ENCODE results near the gene PIAS3.
A peak's percentile ranks its signal among the peaks of the same experiment; 100 is the strongest.

The PIAS3 gene

GRCh38 chr1:145893306-145894055 lies 34.6 kb upstream of the PIAS3 start:
- Histone ChIP-seq H3K4me3 (ENCODE audit: insufficient read length, low read depth) (no peak overlapping the region), H3K9ac (ENCODE audit: insufficient read length, low read depth) (no peak overlapping the region), H3K9me3 (ENCODE audit: insufficient read depth, low read length) (no peaks in the 10 kb centered on the region), H3K36me3 (ENCODE audit: insufficient read depth, insufficient read length, low read length) (no peaks in the 10 kb centered on the region), H3K27me3 (ENCODE audit: insufficient read depth, insufficient read length) (no peaks in the 10 kb centered on the region), H3K4me1 (ENCODE audit: insufficient read depth, insufficient read length) (no peaks in the 10 kb centered on the region)
- no peak for DNase-seq (ENCODE audit: low read depth, low spot score)
- TF ChIP-seq ZNF274 (IDR thresholded peaks at IDR 0.05; ENCODE audit: low read depth, low read length): no peak
- TF ChIP-seq YY1 (IDR thresholded peaks at IDR 0.05; ENCODE audit: insufficient read depth, insufficient read length): no peak
- TF ChIP-seq SUZ12 (IDR thresholded peaks at IDR 0.05; ENCODE audit: extremely low read depth, insufficient read depth, insufficient read length): no peak

- H3K4me3 ChIP-seq (ENCODE audit: insufficient read length, low read depth): no peak overlapping the region
- no peaks in the 10 kb centered on the region for H3K4me1 ChIP-seq (ENCODE audit: insufficient read depth, insufficient read length)
- H3K27me3 ChIP-seq (ENCODE audit: insufficient read depth, insufficient read length): no peaks in the 10 kb centered on the region
- DNase-seq (ENCODE audit: low read depth, low spot score): no peak
- H3K9ac ChIP-seq (ENCODE audit: insufficient read length, low read depth): peak overlapping the region; percentile 45
- TF ChIP-seq YY1 (IDR thresholded peaks at IDR 0.05; ENCODE audit: insufficient read depth, insufficient read length) (no peak), SUZ12 (IDR thresholded peaks at IDR 0.05; ENCODE audit: extremely low read depth, insufficient read depth, insufficient read length) (no peak), ZNF274 (IDR thresholded peaks at IDR 0.05; ENCODE audit: low read depth, low read length) (no peak)
- no peaks in the 10 kb centered on the region for H3K9me3 ChIP-seq (ENCODE audit: insufficient read depth, low read length)
- H3K36me3 ChIP-seq (ENCODE audit: insufficient read depth, insufficient read length, low read length): no peaks in the 10 kb centered on the region
These were observed 33.7 kb upstream of the PIAS3 start for GRCh38 chr1:145892486-145893087.

GRCh38 chr1:145891587-145892485 lies 33.0 kb upstream of the PIAS3 start:
- Histone ChIP-seq H3K9me3 (ENCODE audit: insufficient read depth, low read length) (no peaks in the 10 kb centered on the region), H3K27me3 (ENCODE audit: insufficient read depth, insufficient read length) (no peaks in the 10 kb centered on the region), H3K4me3 (ENCODE audit: insufficient read length, low read depth) (no peak overlapping the region), H3K36me3 (ENCODE audit: insufficient read depth, insufficient read length, low read length) (no peaks in the 10 kb centered on the region), H3K4me1 (ENCODE audit: insufficient read depth, insufficient read length) (peaks cover 1% of the 10 kb centered on the region), H3K9ac (ENCODE audit: insufficient read length, low read depth) (peak overlapping the region; percentile 45)
- peak; percentile 99 for DNase-seq (ENCODE audit: low read depth, low spot score)
- TF ChIP-seq ZNF274 (IDR thresholded peaks at IDR 0.05; ENCODE audit: low read depth, low read length) (no peak), SUZ12 (IDR thresholded peaks at IDR 0.05; ENCODE audit: extremely low read depth, insufficient read depth, insufficient read length) (no peak)

DNA sequence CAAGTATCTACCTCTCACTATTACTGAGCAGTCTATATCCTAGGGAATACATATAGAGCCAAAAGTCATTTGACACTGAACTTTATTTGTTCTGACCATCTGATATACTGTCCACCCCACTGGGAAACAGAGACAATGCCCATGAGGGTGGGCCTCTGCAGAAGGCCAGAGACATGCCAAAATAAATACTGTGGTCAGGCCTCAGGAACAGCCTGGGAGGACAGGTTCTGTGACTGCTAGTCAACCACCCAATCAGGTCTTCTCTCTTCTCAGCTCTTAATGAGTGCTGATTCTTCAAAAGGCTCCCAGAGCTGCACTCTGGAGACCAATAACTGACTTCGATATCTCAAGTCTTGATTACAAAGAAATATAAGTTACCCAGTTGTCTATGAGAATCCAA lies 32.3 kb upstream of the PIAS3 start:
- H3K4me3 ChIP-seq (ENCODE audit: insufficient read length, low read depth): no peak overlapping the region
- H3K9ac ChIP-seq (ENCODE audit: insufficient read length, low read depth): no peak overlapping the region
- H3K9me3 ChIP-seq (ENCODE audit: insufficient read depth, low read length): no peaks in the 10 kb centered on the region
- H3K4me1 ChIP-seq (ENCODE audit: insufficient read depth, insufficient read length): peaks cover 1% of the 10 kb centered on the region
- TF ChIP-seq YY1 (IDR thresholded peaks at IDR 0.05; ENCODE audit: insufficient read depth, insufficient read length) (no peak), SUZ12 (IDR thresholded peaks at IDR 0.05; ENCODE audit: extremely low read depth, insufficient read depth, insufficient read length) (no peak), ZNF274 (IDR thresholded peaks at IDR 0.05; ENCODE audit: low read depth, low read length) (no peak)
- DNase-seq (ENCODE audit: low read depth, low spot score): no peak
- no peaks in the 10 kb centered on the region for H3K36me3 ChIP-seq (ENCODE audit: insufficient read depth, insufficient read length, low read length)
- no peaks in the 10 kb centered on the region for H3K27me3 ChIP-seq (ENCODE audit: insufficient read depth, insufficient read length)

DNA sequence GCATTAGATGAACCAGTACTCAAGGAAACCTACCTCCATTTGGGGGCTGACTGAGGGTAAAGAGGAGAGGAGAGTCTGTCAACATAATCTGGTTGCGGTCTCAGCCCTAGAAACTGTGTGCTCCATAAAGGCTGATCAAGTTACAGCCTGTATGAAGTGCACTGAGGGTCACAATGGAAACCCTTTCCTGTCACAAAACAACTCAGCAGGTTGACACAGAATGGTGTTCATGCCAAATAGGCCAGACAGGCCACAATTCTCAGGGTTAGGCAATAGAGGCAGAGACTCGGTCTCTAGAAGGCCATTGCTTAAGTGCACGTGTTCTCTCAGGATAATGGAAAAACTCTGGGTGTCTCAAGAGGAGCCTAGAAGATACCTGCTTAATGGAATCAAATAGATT lies 30.8 kb upstream of the PIAS3 start:
- TF ChIP-seq YY1 (IDR thresholded peaks at IDR 0.05; ENCODE audit: insufficient read depth, insufficient read length): no peak
- no peak for TF ChIP-seq ZNF274 (IDR thresholded peaks at IDR 0.05; ENCODE audit: low read depth, low read length)
- TF ChIP-seq SUZ12 (IDR thresholded peaks at IDR 0.05; ENCODE audit: extremely low read depth, insufficient read depth, insufficient read length): no peak
- Histone ChIP-seq H3K4me3 (ENCODE audit: insufficient read length, low read depth) (no peak overlapping the region), H3K4me1 (ENCODE audit: insufficient read depth, insufficient read length) (peaks cover 6% of the 10 kb centered on the region), H3K9ac (ENCODE audit: insufficient read length, low read depth) (no peak overlapping the region), H3K36me3 (ENCODE audit: insufficient read depth, insufficient read length, low read length) (no peaks in the 10 kb centered on the region), H3K9me3 (ENCODE audit: insufficient read depth, low read length) (no peaks in the 10 kb centered on the region), H3K27me3 (ENCODE audit: insufficient read depth, insufficient read length) (peaks cover 9% of the 10 kb centered on the region)
- DNase-seq (ENCODE audit: low read depth, low spot score): no peak

DNA sequence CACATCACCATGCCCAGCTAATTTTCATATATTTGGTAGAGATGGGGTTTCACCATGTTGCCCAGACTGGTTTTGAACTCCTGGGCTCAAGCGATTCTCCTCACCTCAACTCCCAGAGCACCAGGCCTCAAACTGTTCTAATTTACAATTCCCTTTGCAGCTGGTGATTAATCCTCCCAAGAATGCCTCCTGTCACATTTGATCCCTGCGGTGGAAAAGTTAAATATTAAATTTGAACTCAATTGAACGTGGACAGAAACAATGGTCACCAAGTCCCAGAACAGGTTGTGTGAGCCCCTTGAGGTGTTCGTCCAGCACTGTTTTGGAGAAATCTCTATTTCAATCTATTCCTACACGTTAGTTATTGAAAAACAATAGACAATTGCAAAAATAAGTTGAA lies 28.8 kb upstream of the PIAS3 start:
- no peak overlapping the region for H3K9ac ChIP-seq (ENCODE audit: insufficient read length, low read depth)
- TF ChIP-seq ZNF274 (IDR thresholded peaks at IDR 0.05; ENCODE audit: low read depth, low read length) (no peak), SUZ12 (IDR thresholded peaks at IDR 0.05; ENCODE audit: extremely low read depth, insufficient read depth, insufficient read length) (no peak), YY1 (IDR thresholded peaks at IDR 0.05; ENCODE audit: insufficient read depth, insufficient read length) (no peak)
- peaks cover 6% of the 10 kb centered on the region for H3K4me1 ChIP-seq (ENCODE audit: insufficient read depth, insufficient read length)
- no peaks in the 10 kb centered on the region for H3K36me3 ChIP-seq (ENCODE audit: insufficient read depth, insufficient read length, low read length)
- H3K9me3 ChIP-seq (ENCODE audit: insufficient read depth, low read length): no peaks in the 10 kb centered on the region
- DNase-seq (ENCODE audit: low read depth, low spot score): no peak
- H3K27me3 ChIP-seq (ENCODE audit: insufficient read depth, insufficient read length): peaks cover 26% of the 10 kb centered on the region
- H3K4me3 ChIP-seq (ENCODE audit: insufficient read length, low read depth): no peak overlapping the region

- Histone ChIP-seq H3K4me1 (ENCODE audit: insufficient read depth, insufficient read length) (peaks cover 6% of the 10 kb centered on the region), H3K36me3 (ENCODE audit: insufficient read depth, insufficient read length, low read length) (no peaks in the 10 kb centered on the region)
- no peak for TF ChIP-seq YY1 (IDR thresholded peaks at IDR 0.05; ENCODE audit: insufficient read depth, insufficient read length)
- no peak for TF ChIP-seq SUZ12 (IDR thresholded peaks at IDR 0.05; ENCODE audit: extremely low read depth, insufficient read depth, insufficient read length)
- TF ChIP-seq ZNF274 (IDR thresholded peaks at IDR 0.05; ENCODE audit: low read depth, low read length): no peak
These were observed 27.9 kb upstream of the PIAS3 start for GRCh38 chr1:145886816-145887215.

More at GRCh38 chr1:145886816-145887215, 27.9 kb upstream of the PIAS3 start:
- DNase-seq (ENCODE audit: low read depth, low spot score): no peak
- H3K27me3 ChIP-seq (ENCODE audit: insufficient read depth, insufficient read length): peaks cover 26% of the 10 kb centered on the region
- H3K9me3 ChIP-seq (ENCODE audit: insufficient read depth, low read length): no peaks in the 10 kb centered on the region
- peak overlapping the region; percentile 59 for H3K4me3 ChIP-seq (ENCODE audit: insufficient read length, low read depth)
- peak overlapping the region; percentile 52 for H3K9ac ChIP-seq (ENCODE audit: insufficient read length, low read depth)
